K562 (cell line): ENCODE results near the gene UBXN10. TPM values are rescaled to one million over a fixed set of nuclear protein-coding genes. Genes with fewer than 3 reads are reported as not detected.

Experiments
- CTBP1 ChIP-seq: fragments of 450-650 bp; IDR thresholded peaks from 2 replicates; pipeline ENCODE4 v1.6.1; 2016; ENCODE audit warnings: borderline replicate concordance
- ELF4 ChIP-seq: fragments of 450-650 bp; formaldehyde crosslinking; IDR thresholded peaks from 2 replicates; pipeline ENCODE4 v1.4.0; 2022; ENCODE audit warnings: missing genetic modification characterization
- KDM1A ChIP-seq, 2 experiments: fragments of 450-650 bp; IDR thresholded peaks; 2 replicates each; pipeline ENCODE4 v1.6.1; 2016; ENCODE audit warnings: mild to moderate bottlenecking in 2 of 2
- NCOR1 ChIP-seq: fragments of 450-650 bp; IDR thresholded peaks from 2 replicates; pipeline ENCODE4 v1.6.1; 2016; ENCODE audit warnings: mild to moderate bottlenecking, moderate library complexity
- OTX1 ChIP-seq: fragments of 450-650 bp; formaldehyde crosslinking; IDR thresholded peaks from 2 replicates; pipeline ENCODE4 v1.4.0; 2022; ENCODE audit warnings: mild to moderate bottlenecking
- RBM15 ChIP-seq: fragments of 200-400 bp; formaldehyde crosslinking; IDR thresholded peaks from 2 replicates; pipeline ENCODE4 v1.6.1; 2018; ENCODE audit warnings: mild to moderate bottlenecking, low read length, moderate library complexity; ENCODE audit not compliant: insufficient read depth
- STAT5A ChIP-seq: IDR thresholded peaks from 2 replicates; pipeline ENCODE4 v1.6.1; 2012; ENCODE audit warnings: low read length, inconsistent platforms, borderline replicate concordance
- TRIM24 ChIP-seq, 2 experiments: fragments of 450-650 bp; IDR thresholded peaks; 2 replicates each; pipeline ENCODE4 v1.6.1; 2016
- polyA plus RNA-seq, 8 experiments: library from polyadenylated mRNA; depleted of rRNA in 4 of 8; stranded (reverse) in 5 of 8; unstranded in 3 of 8; fragments of >200 nt; fragmentation: Nextera tagmentation in 2 of 8; fragmentation: Illumina TruSeq in 1 of 8; extraction: Ambion mirVana in 2 of 8; extraction: Trizol in 1 of 8; gene quantifications; 2 replicates each; pipeline versions ENCODE4 v1.2.1 to v1.2.3, GENCODE V29; 2011 to 2014; ENCODE audit warnings: inconsistent platforms in 1 of 8, missing spikeins in 1 of 8
- total RNA-seq, 7 experiments: library from RNA; depleted of rRNA in 6 of 7; stranded (reverse); fragments of >200 nt in 6 of 7; fragmentation: Illumina TruSeq in 2 of 7; extraction: Trizol in 2 of 7; gene quantifications; 2 replicates each; pipeline versions ENCODE4 v1.2.1 to v1.2.3, GENCODE V29; 2011 to 2021; ENCODE audit warnings: low replicate concordance in 1 of 7
- TF ChIP-seq, protein P1 (sequence below), 3 experiments: IDR thresholded peaks in 2 of 3; conservative IDR thresholded peaks in 1 of 3; 2 replicates each; pipeline ENCODE4 v1.5.1; 2011 to 2012; ENCODE audit warnings: low read length in 3 of 3, mild to moderate bottlenecking in 3 of 3, control low read depth in 2 of 3, improper control_type of control experiment in 1 of 3, inconsistent platforms in 1 of 3, low read depth in 1 of 3, mixed read lengths in 1 of 3, moderate library complexity in 1 of 3; ENCODE audit not compliant: insufficient read depth in 2 of 3
- TF ChIP-seq, protein P2 (sequence below): IDR thresholded peaks from 2 replicates; pipeline ENCODE4 v1.6.1; 2012; ENCODE audit warnings: low read depth, low read length, improper control_type of control experiment, borderline replicate concordance
- TF ChIP-seq, protein P3 (sequence below): fragments of 450-650 bp; IDR thresholded peaks from 2 replicates; pipeline ENCODE4 v1.6.1; 2016; ENCODE audit warnings: low read depth
- TF ChIP-seq, protein P4 (sequence below), 2 experiments: fragments of 450-650 bp; conservative IDR thresholded peaks; 2 replicates each; pipeline ENCODE4 v1.6.1; 2017; ENCODE audit warnings: mild to moderate bottlenecking in 2 of 2, moderate library complexity in 2 of 2

UBXN10 gene
- total and polyA plus RNA-seq, 9 of the 15 experiments (the other 6 are each of a cell fraction or from before 2014, with no cell fraction given): 10.7 to 17.7 (median 13.6) TPM

- TF ChIP-seq, protein P1, sequence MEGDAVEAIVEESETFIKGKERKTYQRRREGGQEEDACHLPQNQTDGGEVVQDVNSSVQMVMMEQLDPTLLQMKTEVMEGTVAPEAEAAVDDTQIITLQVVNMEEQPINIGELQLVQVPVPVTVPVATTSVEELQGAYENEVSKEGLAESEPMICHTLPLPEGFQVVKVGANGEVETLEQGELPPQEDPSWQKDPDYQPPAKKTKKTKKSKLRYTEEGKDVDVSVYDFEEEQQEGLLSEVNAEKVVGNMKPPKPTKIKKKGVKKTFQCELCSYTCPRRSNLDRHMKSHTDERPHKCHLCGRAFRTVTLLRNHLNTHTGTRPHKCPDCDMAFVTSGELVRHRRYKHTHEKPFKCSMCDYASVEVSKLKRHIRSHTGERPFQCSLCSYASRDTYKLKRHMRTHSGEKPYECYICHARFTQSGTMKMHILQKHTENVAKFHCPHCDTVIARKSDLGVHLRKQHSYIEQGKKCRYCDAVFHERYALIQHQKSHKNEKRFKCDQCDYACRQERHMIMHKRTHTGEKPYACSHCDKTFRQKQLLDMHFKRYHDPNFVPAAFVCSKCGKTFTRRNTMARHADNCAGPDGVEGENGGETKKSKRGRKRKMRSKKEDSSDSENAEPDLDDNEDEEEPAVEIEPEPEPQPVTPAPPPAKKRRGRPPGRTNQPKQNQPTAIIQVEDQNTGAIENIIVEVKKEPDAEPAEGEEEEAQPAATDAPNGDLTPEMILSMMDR (IDR thresholded peaks at IDR 0.05 in 2 of 3, conservative IDR thresholded peaks at IDR 0.05 in 1 of 3; ENCODE audit: insufficient read depth in 2 of 3, low read depth in 1 of 3, low read length in 3 of 3): 0 out of 6 replicates have a peak, but pooled peaks of 1 of the 3 experiments have one; percentile 1
- TF ChIP-seq OTX1 (CRISPR knock-in tag) (0 out of 2 replicates have a peak, but pooled peaks have one; percentile 55), RBM15 (no peak), TRIM24 (IDR thresholded peaks at IDR 0.05) (peak; percentile 30; a peak in 1 of 4 replicates), STAT5A (peak; percentile 55; the same call in 1 of the 2 replicates), KDM1A (IDR thresholded peaks at IDR 0.05) (peak; percentile 77 to 88), CTBP1 (peak; percentile 98), NCOR1 (peak; percentile 77), ELF4 (CRISPR knock-in tag) (0 out of 2 replicates have a peak, but pooled peaks have one; percentile 8)
- TF ChIP-seq, protein P2, sequence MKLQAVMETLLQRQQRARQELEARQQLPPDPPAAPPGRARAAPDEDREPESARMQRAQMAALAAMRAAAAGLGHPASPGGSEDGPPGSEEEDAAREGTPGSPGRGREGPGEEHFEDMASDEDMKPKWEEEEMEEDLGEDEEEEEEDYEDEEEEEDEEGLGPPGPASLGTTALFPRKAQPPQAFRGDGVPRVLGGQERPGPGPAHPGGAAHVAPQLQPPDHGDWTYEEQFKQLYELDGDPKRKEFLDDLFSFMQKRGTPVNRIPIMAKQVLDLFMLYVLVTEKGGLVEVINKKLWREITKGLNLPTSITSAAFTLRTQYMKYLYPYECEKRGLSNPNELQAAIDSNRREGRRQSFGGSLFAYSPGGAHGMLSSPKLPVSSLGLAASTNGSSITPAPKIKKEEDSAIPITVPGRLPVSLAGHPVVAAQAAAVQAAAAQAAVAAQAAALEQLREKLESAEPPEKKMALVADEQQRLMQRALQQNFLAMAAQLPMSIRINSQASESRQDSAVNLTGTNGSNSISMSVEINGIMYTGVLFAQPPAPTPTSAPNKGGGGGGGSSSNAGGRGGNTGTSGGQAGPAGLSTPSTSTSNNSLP: no peak
- TF ChIP-seq, protein P3, sequence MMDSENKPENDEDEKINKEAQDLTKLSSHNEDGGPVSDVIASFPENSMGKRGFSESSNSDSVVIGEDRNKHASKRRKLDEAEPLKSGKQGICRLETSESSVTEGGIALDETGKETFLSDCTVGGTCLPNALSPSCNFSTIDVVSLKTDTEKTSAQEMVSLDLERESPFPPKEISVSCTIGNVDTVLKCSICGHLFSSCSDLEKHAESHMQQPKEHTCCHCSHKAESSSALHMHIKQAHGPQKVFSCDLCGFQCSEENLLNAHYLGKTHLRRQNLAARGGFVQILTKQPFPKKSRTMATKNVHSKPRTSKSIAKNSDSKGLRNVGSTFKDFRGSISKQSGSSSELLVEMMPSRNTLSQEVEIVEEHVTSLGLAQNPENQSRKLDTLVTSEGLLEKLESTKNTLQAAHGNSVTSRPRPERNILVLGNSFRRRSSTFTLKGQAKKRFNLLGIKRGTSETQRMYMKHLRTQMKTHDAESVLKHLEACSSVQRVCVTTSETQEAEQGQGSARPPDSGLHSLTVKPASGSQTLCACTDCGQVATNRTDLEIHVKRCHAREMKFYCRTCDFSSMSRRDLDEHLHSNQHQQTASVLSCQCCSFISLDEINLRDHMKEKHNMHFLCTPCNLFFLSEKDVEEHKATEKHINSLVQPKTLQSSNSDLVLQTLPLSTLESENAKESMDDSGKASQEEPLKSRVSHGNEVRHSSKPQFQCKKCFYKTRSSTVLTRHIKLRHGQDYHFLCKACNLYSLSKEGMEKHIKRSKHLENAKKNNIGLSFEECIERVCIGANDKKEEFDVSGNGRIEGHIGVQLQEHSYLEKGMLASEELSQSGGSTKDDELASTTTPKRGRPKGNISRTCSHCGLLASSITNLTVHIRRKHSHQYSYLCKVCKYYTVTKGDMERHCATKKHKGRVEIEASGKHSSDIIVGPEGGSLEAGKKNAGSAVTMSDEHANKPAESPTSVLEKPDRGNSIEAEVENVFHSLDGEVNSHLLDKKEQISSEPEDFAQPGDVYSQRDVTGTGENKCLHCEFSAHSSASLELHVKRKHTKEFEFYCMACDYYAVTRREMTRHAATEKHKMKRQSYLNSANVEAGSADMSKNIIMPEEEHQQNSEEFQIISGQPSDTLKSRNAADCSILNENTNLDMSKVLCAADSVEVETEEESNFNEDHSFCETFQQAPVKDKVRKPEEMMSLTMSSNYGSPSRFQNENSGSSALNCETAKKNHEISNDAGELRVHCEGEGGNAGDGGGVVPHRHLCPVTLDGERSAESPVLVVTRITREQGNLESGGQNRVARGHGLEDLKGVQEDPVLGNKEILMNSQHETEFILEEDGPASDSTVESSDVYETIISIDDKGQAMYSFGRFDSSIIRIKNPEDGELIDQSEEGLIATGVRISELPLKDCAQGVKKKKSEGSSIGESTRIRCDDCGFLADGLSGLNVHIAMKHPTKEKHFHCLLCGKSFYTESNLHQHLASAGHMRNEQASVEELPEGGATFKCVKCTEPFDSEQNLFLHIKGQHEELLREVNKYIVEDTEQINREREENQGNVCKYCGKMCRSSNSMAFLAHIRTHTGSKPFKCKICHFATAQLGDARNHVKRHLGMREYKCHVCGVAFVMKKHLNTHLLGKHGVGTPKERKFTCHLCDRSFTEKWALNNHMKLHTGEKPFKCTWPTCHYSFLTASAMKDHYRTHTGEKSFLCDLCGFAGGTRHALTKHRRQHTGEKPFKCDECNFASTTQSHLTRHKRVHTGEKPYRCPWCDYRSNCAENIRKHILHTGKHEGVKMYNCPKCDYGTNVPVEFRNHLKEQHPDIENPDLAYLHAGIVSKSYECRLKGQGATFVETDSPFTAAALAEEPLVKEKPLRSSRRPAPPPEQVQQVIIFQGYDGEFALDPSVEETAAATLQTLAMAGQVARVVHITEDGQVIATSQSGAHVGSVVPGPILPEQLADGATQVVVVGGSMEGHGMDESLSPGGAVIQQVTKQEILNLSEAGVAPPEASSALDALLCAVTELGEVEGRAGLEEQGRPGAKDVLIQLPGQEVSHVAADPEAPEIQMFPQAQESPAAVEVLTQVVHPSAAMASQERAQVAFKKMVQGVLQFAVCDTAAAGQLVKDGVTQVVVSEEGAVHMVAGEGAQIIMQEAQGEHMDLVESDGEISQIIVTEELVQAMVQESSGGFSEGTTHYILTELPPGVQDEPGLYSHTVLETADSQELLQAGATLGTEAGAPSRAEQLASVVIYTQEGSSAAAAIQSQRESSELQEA: peak; percentile 26; the same call in 1 of the 2 replicates
- TF ChIP-seq, protein P4, sequence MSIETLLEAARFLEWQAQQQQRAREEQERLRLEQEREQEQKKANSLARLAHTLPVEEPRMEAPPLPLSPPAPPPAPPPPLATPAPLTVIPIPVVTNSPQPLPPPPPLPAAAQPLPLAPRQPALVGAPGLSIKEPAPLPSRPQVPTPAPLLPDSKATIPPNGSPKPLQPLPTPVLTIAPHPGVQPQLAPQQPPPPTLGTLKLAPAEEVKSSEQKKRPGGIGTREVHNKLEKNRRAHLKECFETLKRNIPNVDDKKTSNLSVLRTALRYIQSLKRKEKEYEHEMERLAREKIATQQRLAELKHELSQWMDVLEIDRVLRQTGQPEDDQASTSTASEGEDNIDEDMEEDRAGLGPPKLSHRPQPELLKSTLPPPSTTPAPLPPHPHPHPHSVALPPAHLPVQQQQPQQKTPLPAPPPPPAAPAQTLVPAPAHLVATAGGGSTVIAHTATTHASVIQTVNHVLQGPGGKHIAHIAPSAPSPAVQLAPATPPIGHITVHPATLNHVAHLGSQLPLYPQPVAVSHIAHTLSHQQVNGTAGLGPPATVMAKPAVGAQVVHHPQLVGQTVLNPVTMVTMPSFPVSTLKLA (conservative IDR thresholded peaks at IDR 0.05): 0 out of 4 replicates have a peak, but pooled peaks of 1 of the 2 experiments have one; percentile 11
Measured at GRCh38 chr1:20197329-20197791, 11.5 kb downstream of the UBXN10 start (continued).
